Suprapubic skin (tissue), 4 donors: ENCODE data around the gene TGM3. TPM values are rescaled to one million over a fixed set of nuclear protein-coding genes. Genes with fewer than 3 reads are reported as not detected.

Source experiments
- DNase-seq, 2 donors: peaks; one replicate each; pipeline ENCODE4 v3.0.0-alpha.2; 2019; ENCODE audit warnings: low spot score in 2 of 2
- H3K27ac ChIP-seq: fragments of 200-600 bp; sonication (generic); one replicate; pipeline ENCODE4 v1.5.1; 2019
- H3K27me3 ChIP-seq: fragments of 200-600 bp; sonication (generic); one replicate; pipeline ENCODE4 v1.5.1; 2019
- H3K36me3 ChIP-seq: fragments of 200-600 bp; sonication (generic); one replicate; pipeline ENCODE4 v1.5.1; 2019
- H3K4me1 ChIP-seq: fragments of 200-600 bp; sonication (generic); one replicate; pipeline ENCODE4 v1.5.1; 2019
- H3K4me3 ChIP-seq: fragments of 200-600 bp; sonication (generic); one replicate; pipeline ENCODE4 v1.5.1; 2019; ENCODE audit warnings: mild to moderate bottlenecking
- H3K9me3 ChIP-seq: fragments of 200-600 bp; sonication (generic); one replicate; pipeline ENCODE4 v1.5.1; 2019
- EP300 ChIP-seq: sonication (generic); formaldehyde crosslinking; IDR thresholded peaks from one replicate; pipeline ENCODE4 v1.6.1; 2017; ENCODE audit warnings: antibody characterized with exemption
- POLR2A ChIP-seq, 2 donors: fragments of 450-650 bp; IDR thresholded peaks; one replicate each; pipeline ENCODE4 v1.6.1; 2017; ENCODE audit warnings: antibody characterized with exemption in 2 of 2, mild to moderate bottlenecking in 2 of 2, moderate library complexity in 2 of 2
- POLR2AphosphoS5 ChIP-seq, 3 donors: sonication (generic); formaldehyde crosslinking; IDR thresholded peaks; one replicate each; pipeline ENCODE4 v1.6.1; 2017; ENCODE audit warnings: antibody characterized with exemption in 3 of 3
- WGBS: methylation state at CpG from one replicate; pipeline ENCODE4 v1.1.5; 2018; 5-methylcytosine and 5-hydroxymethylcytosine counted together
- total RNA-seq, 4 donors: library from RNA; depleted of rRNA; stranded (reverse); fragments of >200 nt; gene quantifications; one replicate each; pipeline ENCODE4 v1.1.0, GENCODE V29; 2016
- TF ChIP-seq, protein P1 (sequence below), 2 donors: fragments of 200-600 bp in 1 of 2; fragments of 450-650 bp in 1 of 2; sonication (generic) in 1 of 2; IDR thresholded peaks; one replicate each; pipeline ENCODE4 v1.5.1; 2016 to 2019; ENCODE audit warnings: antibody characterized with exemption in 2 of 2, mild to moderate bottlenecking in 1 of 2, moderate library complexity in 1 of 2

The TGM3 gene
- total RNA-seq, 4 donors from 2014 or later: 24.9 to 56.5 (median 44.8) TPM

DNA sequence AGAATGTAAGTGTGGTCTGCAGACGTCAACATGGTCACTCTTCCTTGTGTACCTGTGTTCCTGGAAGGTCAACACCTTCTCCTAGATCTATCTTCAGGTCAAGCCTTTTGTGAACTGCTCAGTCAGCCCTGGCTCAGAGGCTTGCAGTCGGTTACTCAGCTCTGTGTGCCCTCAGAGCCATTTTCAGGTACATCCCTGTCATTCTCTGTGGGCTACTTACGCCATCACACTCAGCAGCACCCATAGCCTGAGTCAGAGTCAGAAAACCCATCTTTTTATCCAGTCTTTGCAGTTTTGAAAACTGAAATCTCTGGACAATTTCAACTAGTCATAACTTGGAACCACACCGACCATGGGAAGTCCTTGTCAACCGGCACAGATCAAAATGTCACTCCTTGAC, 35.3 kb downstream of the TGM3 start:
- Histone ChIP-seq H3K36me3 (no peaks in the 10 kb centered on the region), H3K27ac (no peak overlapping the region), H3K9me3 (no peaks in the 10 kb centered on the region), H3K4me3 (no peak overlapping the region), H3K4me1 (no peaks in the 10 kb centered on the region), H3K27me3 (peaks cover 3% of the 10 kb centered on the region)
- WGBS: 81% methylated on average over 5 of the region's 5 CpGs
- peak in 1 of 2 donors; percentile 4 for DNase-seq
- TF ChIP-seq, protein P1, sequence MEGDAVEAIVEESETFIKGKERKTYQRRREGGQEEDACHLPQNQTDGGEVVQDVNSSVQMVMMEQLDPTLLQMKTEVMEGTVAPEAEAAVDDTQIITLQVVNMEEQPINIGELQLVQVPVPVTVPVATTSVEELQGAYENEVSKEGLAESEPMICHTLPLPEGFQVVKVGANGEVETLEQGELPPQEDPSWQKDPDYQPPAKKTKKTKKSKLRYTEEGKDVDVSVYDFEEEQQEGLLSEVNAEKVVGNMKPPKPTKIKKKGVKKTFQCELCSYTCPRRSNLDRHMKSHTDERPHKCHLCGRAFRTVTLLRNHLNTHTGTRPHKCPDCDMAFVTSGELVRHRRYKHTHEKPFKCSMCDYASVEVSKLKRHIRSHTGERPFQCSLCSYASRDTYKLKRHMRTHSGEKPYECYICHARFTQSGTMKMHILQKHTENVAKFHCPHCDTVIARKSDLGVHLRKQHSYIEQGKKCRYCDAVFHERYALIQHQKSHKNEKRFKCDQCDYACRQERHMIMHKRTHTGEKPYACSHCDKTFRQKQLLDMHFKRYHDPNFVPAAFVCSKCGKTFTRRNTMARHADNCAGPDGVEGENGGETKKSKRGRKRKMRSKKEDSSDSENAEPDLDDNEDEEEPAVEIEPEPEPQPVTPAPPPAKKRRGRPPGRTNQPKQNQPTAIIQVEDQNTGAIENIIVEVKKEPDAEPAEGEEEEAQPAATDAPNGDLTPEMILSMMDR (IDR thresholded peaks at IDR 0.05): no peak
- TF ChIP-seq POLR2A (IDR thresholded peaks at IDR 0.05): no peak
- TF ChIP-seq EP300: no peak

DNA sequence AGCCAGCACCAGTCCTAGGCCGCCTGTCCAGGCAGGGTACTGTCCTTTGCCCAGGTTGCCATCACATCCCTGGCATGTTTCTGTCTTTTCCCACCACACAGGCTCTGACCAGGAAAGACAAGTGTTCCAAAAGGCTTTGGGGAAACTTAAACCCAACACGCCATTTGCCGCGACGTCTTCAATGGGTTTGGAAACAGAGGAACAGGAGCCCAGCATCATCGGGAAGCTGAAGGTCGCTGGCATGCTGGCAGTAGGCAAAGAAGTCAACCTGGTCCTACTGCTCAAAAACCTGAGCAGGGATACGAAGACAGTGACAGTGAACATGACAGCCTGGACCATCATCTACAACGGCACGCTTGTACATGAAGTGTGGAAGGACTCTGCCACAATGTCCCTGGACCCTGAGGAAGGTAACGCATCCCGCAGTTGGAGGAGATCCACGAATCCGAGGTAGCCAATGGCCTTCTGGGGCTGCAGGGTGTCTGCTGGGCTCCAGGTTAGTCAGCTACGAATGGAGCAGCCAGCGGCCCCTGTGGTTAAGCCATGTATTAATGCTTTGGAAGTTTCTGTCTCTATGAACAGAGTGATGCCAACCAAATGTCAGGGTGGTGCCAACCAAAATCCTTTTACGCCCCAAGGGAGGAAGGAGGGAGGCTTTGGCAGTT, 36.2 kb downstream of the TGM3 start:
- Histone ChIP-seq H3K4me1 (no peaks in the 10 kb centered on the region), H3K27ac (no peak overlapping the region), H3K36me3 (no peaks in the 10 kb centered on the region), H3K27me3 (peaks cover 3% of the 10 kb centered on the region), H3K9me3 (no peaks in the 10 kb centered on the region), H3K4me3 (no peak overlapping the region)
- TF ChIP-seq EP300: no peak
- TF ChIP-seq, protein P1 (IDR thresholded peaks at IDR 0.05): no peak
- peak in 1 of 2 donors; percentile 67 for DNase-seq
- 76% methylated on average over 15 of the region's 17 CpGs for WGBS

DNA sequence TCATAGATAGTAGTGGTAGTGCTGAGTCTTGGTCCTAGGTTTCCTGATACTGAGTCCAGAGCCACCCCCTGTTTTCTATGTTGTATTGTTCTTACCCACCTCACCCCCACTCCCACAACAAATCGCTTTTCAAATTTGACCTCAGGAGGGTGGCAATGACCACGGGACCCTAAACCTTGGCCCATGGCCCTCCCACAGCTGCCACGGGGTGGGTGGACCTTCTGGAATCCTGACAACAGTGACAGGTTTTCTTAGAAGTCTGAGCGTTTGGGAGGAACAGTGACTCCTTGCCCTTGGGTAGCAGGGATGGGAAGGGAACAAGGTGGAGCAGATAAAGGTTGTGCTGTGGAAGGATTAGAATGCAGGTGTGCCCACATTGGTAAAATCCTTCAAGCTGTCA, 36.9 kb downstream of the TGM3 start:
- WGBS: 37% methylated on average over 4 of the region's 4 CpGs
- TF ChIP-seq, protein P1 (IDR thresholded peaks at IDR 0.05): no peak
- no peak for TF ChIP-seq EP300
- TF ChIP-seq POLR2AphosphoS5 (IDR thresholded peaks at IDR 0.05): no peak
- no peak for TF ChIP-seq POLR2A (IDR thresholded peaks at IDR 0.05)
- peak in 1 of 2 donors; percentile 7 for DNase-seq

DNA sequence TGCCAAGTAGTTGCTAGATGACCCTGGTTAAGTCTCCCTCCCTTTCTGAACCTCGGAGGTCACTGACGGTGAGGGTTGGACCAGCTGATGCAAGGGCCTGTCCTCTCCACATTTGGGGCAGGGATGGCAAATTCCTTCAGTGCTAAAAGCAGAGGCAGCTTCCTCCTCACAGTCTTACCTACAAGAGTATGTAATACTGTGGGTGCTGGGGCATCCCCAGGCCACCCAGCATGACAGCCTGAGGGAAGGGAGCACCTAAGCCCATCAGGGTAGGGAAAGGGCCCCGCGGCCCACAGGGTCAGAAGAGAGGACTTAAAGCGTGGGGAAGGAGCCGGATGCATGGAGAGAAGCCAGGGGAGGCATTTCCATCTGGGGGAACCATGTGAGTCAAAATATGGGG, 38.0 kb downstream of the TGM3 start:
- Histone ChIP-seq H3K36me3 (no peaks in the 10 kb centered on the region), H3K9me3 (no peaks in the 10 kb centered on the region), H3K4me1 (no peaks in the 10 kb centered on the region), H3K27ac (no peak overlapping the region), H3K27me3 (no peaks in the 10 kb centered on the region), H3K4me3 (no peak overlapping the region)
- no peak for TF ChIP-seq POLR2AphosphoS5 (IDR thresholded peaks at IDR 0.05)
- DNase-seq: peak in 1 of 2 donors; percentile 56
- WGBS: 84% methylated on average over 6 of the region's 6 CpGs

More for the DNA sequence above, 36.9 kb downstream of the TGM3 start:
- Histone ChIP-seq H3K4me1 (no peaks in the 10 kb centered on the region), H3K9me3 (no peaks in the 10 kb centered on the region), H3K27ac (no peak overlapping the region), H3K36me3 (no peaks in the 10 kb centered on the region), H3K4me3 (no peak overlapping the region), H3K27me3 (peaks cover 2% of the 10 kb centered on the region)

DNA sequence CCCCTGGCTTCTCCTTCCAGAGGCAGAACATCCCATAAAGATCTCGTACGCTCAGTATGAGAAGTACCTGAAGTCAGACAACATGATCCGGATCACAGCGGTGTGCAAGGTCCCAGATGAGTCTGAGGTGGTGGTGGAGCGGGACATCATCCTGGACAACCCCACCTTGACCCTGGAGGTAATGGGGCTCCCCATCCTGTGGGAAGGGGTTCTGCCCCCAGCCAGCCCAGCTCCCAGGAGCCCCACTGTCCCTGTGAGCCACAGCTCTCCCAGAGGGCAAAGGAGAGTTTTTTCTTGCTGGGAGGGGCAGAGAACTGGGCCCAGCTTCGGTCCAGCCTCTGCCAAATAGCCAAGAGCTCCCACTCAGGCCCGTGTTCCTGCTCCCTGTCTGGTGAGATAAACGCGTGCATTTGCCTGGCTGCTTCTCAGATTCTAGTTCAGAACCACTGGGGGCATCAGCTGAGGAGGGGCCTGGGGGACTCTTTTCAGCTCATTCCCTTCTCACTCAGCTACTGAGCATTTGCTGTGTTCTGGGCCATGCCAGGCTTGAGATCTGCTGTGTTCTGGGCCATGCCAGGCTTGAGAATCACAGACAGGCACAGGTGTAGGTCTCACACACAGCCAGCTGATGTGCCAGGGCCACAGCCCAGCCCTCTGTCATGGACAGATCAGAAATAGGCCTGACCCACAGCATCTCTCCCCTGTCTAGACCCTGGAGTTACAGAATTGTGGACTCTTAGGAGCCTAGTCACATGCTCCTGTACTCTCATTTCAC, 39.5 kb downstream of the TGM3 start:
- H3K4me3 ChIP-seq: no peak overlapping the region
- TF ChIP-seq POLR2AphosphoS5 (IDR thresholded peaks at IDR 0.05) (no peak), EP300 (no peak), POLR2A (IDR thresholded peaks at IDR 0.05) (no peak)
- TF ChIP-seq, protein P1 (IDR thresholded peaks at IDR 0.05): no peak
- DNase-seq: peak in 1 of 2 donors; percentile 60
- no peak overlapping the region for H3K27ac ChIP-seq
- H3K27me3 ChIP-seq: no peaks in the 10 kb centered on the region
- no peaks in the 10 kb centered on the region for H3K36me3 ChIP-seq
- no peaks in the 10 kb centered on the region for H3K4me1 ChIP-seq
- no peaks in the 10 kb centered on the region for H3K9me3 ChIP-seq
- 86% methylated on average over 5 of the region's 9 CpGs for WGBS
